Measurements from ENCODE around the gene LRR1.

DNA sequence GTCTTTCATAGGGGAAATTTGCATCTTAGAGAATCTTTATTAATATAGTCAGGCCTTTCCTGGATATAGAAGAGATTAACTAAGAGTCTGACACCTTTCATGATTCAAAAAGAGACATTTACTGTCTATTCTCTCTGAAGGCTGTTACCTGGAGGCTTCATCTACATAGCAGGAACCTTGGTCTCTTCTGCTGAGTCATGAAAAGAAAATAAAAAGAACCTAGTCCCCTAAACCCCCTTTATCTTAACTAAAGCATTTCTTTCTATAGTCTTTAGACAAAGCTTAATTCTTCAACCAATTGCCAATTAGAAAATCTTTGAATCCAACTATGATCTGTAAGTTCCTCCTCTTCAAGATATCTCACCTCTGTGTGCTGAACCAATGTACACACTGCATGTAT is 45.6 kb upstream of the LRR1 start:
- TF ChIP-seq, protein P1, sequence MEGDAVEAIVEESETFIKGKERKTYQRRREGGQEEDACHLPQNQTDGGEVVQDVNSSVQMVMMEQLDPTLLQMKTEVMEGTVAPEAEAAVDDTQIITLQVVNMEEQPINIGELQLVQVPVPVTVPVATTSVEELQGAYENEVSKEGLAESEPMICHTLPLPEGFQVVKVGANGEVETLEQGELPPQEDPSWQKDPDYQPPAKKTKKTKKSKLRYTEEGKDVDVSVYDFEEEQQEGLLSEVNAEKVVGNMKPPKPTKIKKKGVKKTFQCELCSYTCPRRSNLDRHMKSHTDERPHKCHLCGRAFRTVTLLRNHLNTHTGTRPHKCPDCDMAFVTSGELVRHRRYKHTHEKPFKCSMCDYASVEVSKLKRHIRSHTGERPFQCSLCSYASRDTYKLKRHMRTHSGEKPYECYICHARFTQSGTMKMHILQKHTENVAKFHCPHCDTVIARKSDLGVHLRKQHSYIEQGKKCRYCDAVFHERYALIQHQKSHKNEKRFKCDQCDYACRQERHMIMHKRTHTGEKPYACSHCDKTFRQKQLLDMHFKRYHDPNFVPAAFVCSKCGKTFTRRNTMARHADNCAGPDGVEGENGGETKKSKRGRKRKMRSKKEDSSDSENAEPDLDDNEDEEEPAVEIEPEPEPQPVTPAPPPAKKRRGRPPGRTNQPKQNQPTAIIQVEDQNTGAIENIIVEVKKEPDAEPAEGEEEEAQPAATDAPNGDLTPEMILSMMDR (IDR thresholded peaks at IDR 0.05), result no peak
- TF ChIP-seq EP300 (IDR thresholded peaks at IDR 0.05), result no peak
- TF ChIP-seq POLR2A (IDR thresholded peaks at IDR 0.05), result no peak

Data from ovary (tissue), 3 donors.